ENCODE measurements around the gene ZFR2.
"Not testable (repeated sequence)": the region's sequence is repeated elsewhere in the genome, so short reads cannot be mapped to it uniquely, and the experiment has no call there.

ZFR2 gene

GRCh38 chr19:3836887-3837286 is 32.0 kb downstream of the ZFR2 start:
- DNase-seq (ENCODE audit: low read depth): no peak

- DNase-seq (ENCODE audit: low read depth): no peak
Measured at GRCh38 chr19:3835055-3835435, 33.8 kb downstream of the ZFR2 start.

- no peak for DNase-seq (ENCODE audit: low read depth)
Measured at GRCh38 chr19:3834349-3835054, 34.3 kb downstream of the ZFR2 start.

- no peak for DNase-seq (ENCODE audit: low read depth)
Measured at GRCh38 chr19:3833578-3834348, 35.1 kb downstream of the ZFR2 start.

GRCh38 chr19:3832001-3832400 is 36.8 kb downstream of the ZFR2 start:
- no peak for DNase-seq (ENCODE audit: low read depth)

- DNase-seq (ENCODE audit: low read depth): no peak
Measured at GRCh38 chr19:3831601-3832000, 37.2 kb downstream of the ZFR2 start.

- DNase-seq (ENCODE audit: low read depth): no peak
Measured at GRCh38 chr19:3830621-3831589, 37.9 kb downstream of the ZFR2 start.

- no peak for DNase-seq (ENCODE audit: low read depth)
Measured at GRCh38 chr19:3827306-3827705, 41.5 kb downstream of the ZFR2 start.

- no peak for DNase-seq (ENCODE audit: low read depth)
Measured at GRCh38 chr19:3826163-3826562, 42.7 kb downstream of the ZFR2 start.

- no peak for DNase-seq (ENCODE audit: low read depth)
Measured at GRCh38 chr19:3825286-3825956, 43.4 kb downstream of the ZFR2 start.

- DNase-seq (ENCODE audit: low read depth): no peak
Measured at GRCh38 chr19:3823350-3823713, 45.5 kb downstream of the ZFR2 start.

GRCh38 chr19:3822683-3823349 is 46.0 kb downstream of the ZFR2 start:
- no peak for DNase-seq (ENCODE audit: low read depth)

GRCh38 chr19:3821857-3822364 is 46.9 kb downstream of the ZFR2 start:
- DNase-seq (ENCODE audit: low read depth): peak; percentile 83

- DNase-seq (ENCODE audit: low read depth): no peak
Measured at GRCh38 chr19:3821156-3821555, 47.7 kb downstream of the ZFR2 start.

- DNase-seq (ENCODE audit: low read depth): no peak
Measured at GRCh38 chr19:3819989-3820388, 48.8 kb downstream of the ZFR2 start.

GRCh38 chr19:3818918-3819317 is 49.9 kb downstream of the ZFR2 start:
- no peak for DNase-seq (ENCODE audit: low read depth)

- no peak for DNase-seq (ENCODE audit: low read depth)
Measured at GRCh38 chr19:3818466-3818865, 50.4 kb downstream of the ZFR2 start.

- no peak for DNase-seq (ENCODE audit: low read depth)
Measured at GRCh38 chr19:3817761-3818160, 51.1 kb downstream of the ZFR2 start.

- DNase-seq (ENCODE audit: low read depth): no peak
Measured at GRCh38 chr19:3816566-3817218, 52.1 kb downstream of the ZFR2 start.

GRCh38 chr19:3816148-3816547 is 52.7 kb downstream of the ZFR2 start:
- not testable (repeated sequence) for DNase-seq (ENCODE audit: low read depth)

GRCh38 chr19:3814648-3815047 is 54.2 kb downstream of the ZFR2 start:
- DNase-seq (ENCODE audit: low read depth): no peak

Measured in stimulated activated CD8-positive, alpha-beta memory T cell treated with anti-CD3 and anti-CD28 coated beads, Interleukin-4, amount 100 ng/mL, for 24 hours (primary cell).